ACC112 (cell line): Measurements from ENCODE around the gene C2orf49.
A peak's percentile ranks its signal among the peaks of the same experiment; 100 is the strongest.

Source experiments
- H2AFZ ChIP-seq: fragments of 200-600 bp; sonication (generic); one replicate; pipeline ENCODE4 v1.6.0; 2017; ENCODE audit warnings: antibody characterized with exemption, low read length; ENCODE audit not compliant: unreplicated experiment
- H3K27ac ChIP-seq: fragments of 200-600 bp; sonication (generic); 2 replicates; pipeline ENCODE4 v1.5.1; 2014; ENCODE audit warnings: low read depth, mild to moderate bottlenecking, antibody characterized with exemption, low read length, moderate library complexity
- H3K27me3 ChIP-seq: fragments of 200-600 bp; sonication (generic); 2 replicates; pipeline ENCODE4 v1.6.1; 2014; ENCODE audit warnings: mild to moderate bottlenecking, antibody characterized with exemption, low read length, moderate library complexity, mixed read lengths; ENCODE audit not compliant: insufficient read depth
- H3K36me3 ChIP-seq: fragments of 200-600 bp; sonication (generic); 2 replicates; pipeline ENCODE4 v1.6.1; 2016; ENCODE audit warnings: mild to moderate bottlenecking, antibody characterized with exemption, low read length, moderate library complexity, mixed read lengths; ENCODE audit not compliant: insufficient read depth
- H3K4me1 ChIP-seq: fragments of 200-600 bp; sonication (generic); one replicate; pipeline ENCODE4 v1.6.1; 2016; ENCODE audit warnings: low read length, mixed read lengths; ENCODE audit not compliant: insufficient read depth, unreplicated experiment, control insufficient read depth
- H3K4me3 ChIP-seq: fragments of 200-600 bp; sonication (generic); 2 replicates; pipeline ENCODE4 v1.5.1; 2014; ENCODE audit warnings: mild to moderate bottlenecking, low read depth, low read length
- H3K79me2 ChIP-seq: fragments of 200-600 bp; sonication (generic); one replicate; pipeline ENCODE4 v1.6.0; 2016; ENCODE audit warnings: low read length; ENCODE audit not compliant: control insufficient read depth, unreplicated experiment, insufficient read depth

C2orf49 gene

GRCh38 chr2:105393373-105394055 is 56.2 kb downstream of the C2orf49 start:
- Histone ChIP-seq H3K79me2 (peaks cover 96% of the 10 kb centered on the region), H3K4me3 (peak overlapping the region; percentile 100), H3K27me3 (no peaks in the 10 kb centered on the region), H3K27ac (peak overlapping the region; percentile 94), H3K36me3 (peaks cover 37% of the 10 kb centered on the region), H3K4me1 (peaks cover 78% of the 10 kb centered on the region), H2AFZ (no peak overlapping the region)

DNA sequence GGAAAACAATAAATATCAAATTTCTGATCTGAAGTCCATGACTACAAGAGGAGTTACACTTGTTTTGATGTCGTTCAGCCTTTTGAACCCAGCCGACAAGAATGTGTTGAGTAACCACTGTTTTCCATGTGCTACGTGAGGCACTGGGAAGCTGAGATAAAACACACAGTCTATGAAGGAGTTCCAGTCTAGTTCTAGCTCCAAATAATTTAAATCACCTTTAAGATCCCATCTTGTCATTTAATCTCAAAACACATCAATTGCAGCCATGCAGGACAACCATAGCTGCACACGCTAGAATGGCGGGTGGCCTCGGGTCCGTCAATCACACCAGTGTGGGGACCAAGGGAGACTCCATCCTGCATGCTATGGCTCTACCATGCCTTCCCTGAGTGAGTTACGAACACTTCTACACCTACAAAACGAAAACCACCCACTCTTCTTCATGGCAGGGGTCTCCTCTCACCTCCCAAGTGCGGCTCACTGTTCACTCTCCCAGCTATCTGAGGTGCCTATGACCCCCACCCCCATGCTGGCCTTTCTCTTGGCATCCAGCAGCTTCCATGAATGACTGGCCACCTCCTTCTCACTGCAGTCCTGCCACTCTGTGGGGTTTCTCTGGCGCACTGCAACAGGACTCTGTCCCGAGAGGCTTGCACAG is 57.7 kb downstream of the C2orf49 start:
- peaks cover 32% of the 10 kb centered on the region for H3K36me3 ChIP-seq
- peak overlapping the region; percentile 94 for H3K27ac ChIP-seq

DNA sequence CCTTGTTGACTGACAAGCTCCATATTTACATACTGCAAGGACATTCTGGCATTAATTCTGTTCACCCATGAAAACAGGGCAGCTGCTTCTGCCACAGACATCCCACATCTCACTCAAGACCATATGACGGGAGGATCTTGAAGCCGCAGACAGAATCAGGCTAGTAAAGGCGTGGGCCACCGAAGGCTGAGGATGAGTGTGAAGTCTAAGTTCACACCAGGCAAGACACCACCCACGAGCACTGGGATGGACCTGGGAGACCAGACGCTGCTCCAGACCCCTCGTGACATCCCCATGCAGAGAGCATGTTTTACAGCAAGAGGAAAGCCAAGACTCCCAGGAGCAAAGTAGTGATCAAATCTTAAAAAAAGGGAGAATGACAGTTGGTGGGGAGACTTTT is 58.4 kb downstream of the C2orf49 start:
- H3K79me2 ChIP-seq: peaks cover 90% of the 10 kb centered on the region
- H3K36me3 ChIP-seq: peaks cover 32% of the 10 kb centered on the region
- peak overlapping the region; percentile 94 for H3K27ac ChIP-seq
- H2AFZ ChIP-seq: no peak overlapping the region
- peak overlapping the region; percentile 100 for H3K4me3 ChIP-seq
- H3K27me3 ChIP-seq: no peaks in the 10 kb centered on the region
- H3K4me1 ChIP-seq: peaks cover 66% of the 10 kb centered on the region

More for the DNA sequence above, 57.7 kb downstream of the C2orf49 start:
- H3K4me3 ChIP-seq: peak overlapping the region; percentile 100
- peaks cover 96% of the 10 kb centered on the region for H3K79me2 ChIP-seq
- peaks cover 72% of the 10 kb centered on the region for H3K4me1 ChIP-seq
- H2AFZ ChIP-seq: no peak overlapping the region
- no peaks in the 10 kb centered on the region for H3K27me3 ChIP-seq

DNA sequence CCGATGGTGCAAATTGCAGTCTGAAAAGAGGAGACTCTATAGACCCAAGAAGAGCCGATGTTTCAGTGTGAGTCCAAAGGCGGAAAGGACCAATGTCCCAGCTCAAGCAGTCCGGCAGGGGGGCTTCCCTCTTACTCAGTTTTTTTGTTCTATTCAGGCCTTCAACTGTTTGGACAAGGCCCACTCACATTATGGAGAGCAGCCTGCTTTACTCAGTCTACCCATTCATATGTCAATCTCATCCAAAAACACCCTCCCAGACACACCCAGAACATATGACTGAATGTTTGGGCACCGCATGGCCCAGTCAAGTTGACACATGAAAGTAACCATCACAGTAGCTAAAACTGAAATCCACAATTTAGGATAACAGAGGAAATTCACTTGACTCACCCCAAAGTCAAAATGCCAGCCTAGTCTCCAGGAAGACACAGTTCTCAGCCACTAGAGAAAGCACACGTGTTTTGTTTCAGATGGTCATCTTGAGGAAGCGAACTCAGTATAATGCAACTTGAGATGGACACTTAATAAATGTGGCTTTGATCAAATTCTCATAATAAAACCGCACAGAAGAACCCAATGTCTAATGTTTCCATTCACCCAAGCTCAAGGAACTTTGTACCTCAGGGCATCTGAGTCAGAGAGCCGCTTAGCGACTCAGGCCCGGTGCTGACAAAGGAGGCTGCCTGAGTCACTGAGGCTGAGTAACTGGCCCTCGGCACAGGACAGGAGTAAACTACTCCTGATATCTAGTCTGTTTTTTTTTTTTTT is 59.1 kb downstream of the C2orf49 start:
- Histone ChIP-seq H3K4me1 (peaks cover 63% of the 10 kb centered on the region), H3K36me3 (peaks cover 32% of the 10 kb centered on the region), H2AFZ (no peak overlapping the region), H3K27ac (peak overlapping the region; percentile 94), H3K27me3 (no peaks in the 10 kb centered on the region), H3K79me2 (peaks cover 83% of the 10 kb centered on the region), H3K4me3 (peak overlapping the region; percentile 100)

GRCh38 chr2:105397025-105397722 is 59.8 kb downstream of the C2orf49 start:
- Histone ChIP-seq H3K27me3 (no peaks in the 10 kb centered on the region), H3K27ac (peak overlapping the region; percentile 94), H2AFZ (no peak overlapping the region), H3K4me1 (peaks cover 56% of the 10 kb centered on the region), H3K79me2 (peaks cover 75% of the 10 kb centered on the region), H3K4me3 (peak overlapping the region; percentile 100), H3K36me3 (peaks cover 32% of the 10 kb centered on the region)

- Histone ChIP-seq H3K79me2 (peaks cover 71% of the 10 kb centered on the region), H3K27me3 (no peaks in the 10 kb centered on the region), H3K4me1 (peaks cover 54% of the 10 kb centered on the region), H2AFZ (no peak overlapping the region), H3K27ac (peak overlapping the region; percentile 94), H3K4me3 (peak overlapping the region; percentile 100), H3K36me3 (peaks cover 31% of the 10 kb centered on the region)
These were observed 60.6 kb downstream of the C2orf49 start for GRCh38 chr2:105397953-105398335.

DNA sequence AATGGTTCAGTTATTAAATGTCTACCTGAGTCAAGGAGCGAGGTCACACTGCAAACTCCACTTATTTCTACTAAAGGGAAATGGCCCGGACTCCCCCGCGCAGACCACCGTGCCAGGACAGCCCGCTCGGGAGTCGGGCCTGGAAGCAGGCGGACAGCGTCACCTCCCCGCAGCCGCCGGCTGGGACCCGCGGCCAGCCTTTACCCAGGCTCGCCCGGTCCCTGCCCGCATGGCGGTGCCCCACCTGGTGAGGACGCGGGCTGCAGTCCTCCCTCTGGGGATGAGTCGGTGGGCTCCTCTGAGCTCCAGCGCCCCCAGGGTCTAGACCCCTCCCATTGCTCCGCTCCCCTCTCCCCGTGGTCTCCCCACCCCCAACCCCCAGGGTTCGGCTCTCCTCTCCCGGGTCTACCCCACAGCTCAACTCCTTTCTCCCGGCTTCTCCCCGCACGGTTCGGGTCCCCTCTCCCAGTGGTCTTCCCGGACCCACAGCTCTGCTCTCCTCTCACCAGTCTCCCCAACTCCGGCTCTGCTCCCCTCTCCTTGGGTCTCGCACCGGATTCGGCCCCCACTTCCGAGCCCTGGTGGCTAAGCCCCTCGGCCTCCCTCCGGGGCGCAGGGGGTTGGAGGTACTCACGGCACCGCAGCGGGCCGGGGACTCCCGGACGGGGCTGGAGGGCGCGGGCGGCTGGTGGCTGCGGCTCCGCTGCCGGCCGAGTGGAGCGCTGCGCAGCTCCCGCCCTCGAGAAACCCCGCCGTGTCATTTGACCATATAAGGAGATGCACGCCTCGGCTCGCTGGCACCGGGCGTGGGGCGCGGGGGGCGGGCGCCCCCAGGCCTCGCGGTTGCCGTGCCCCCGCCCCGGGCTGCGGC is 61.2 kb downstream of the C2orf49 start, which contains the start of gene FHL2:
FHL2 (minus strand) TSS at position 716 of the 871 bp plus-strand sequence. CDS start 12,535 bp downstream, outside the sequence.
- H3K4me3 ChIP-seq: peak within 1 kb of the TSS; percentile 100
- H3K79me2 ChIP-seq: peaks cover 65% of the 10 kb centered on the region
- H3K27ac ChIP-seq: peak within 1 kb of the TSS; percentile 94
- peaks cover 54% of the 10 kb centered on the region for H3K4me1 ChIP-seq
- no peaks in the 10 kb centered on the region for H3K27me3 ChIP-seq
- peak within 1 kb of the TSS; percentile 74 for H2AFZ ChIP-seq
- H3K36me3 ChIP-seq: peaks cover 25% of the 10 kb centered on the region
